Activated CD4-positive, CD25-positive, alpha-beta regulatory T cell (primary cell): ENCODE measurements around the gene ARID2.

Source experiments
- DNase-seq, 4 experiments: peaks; one replicate each; lab custom pipeline; 2025; lab: John Stamatoyannopoulos, UW

Gene ARID2

DNA sequence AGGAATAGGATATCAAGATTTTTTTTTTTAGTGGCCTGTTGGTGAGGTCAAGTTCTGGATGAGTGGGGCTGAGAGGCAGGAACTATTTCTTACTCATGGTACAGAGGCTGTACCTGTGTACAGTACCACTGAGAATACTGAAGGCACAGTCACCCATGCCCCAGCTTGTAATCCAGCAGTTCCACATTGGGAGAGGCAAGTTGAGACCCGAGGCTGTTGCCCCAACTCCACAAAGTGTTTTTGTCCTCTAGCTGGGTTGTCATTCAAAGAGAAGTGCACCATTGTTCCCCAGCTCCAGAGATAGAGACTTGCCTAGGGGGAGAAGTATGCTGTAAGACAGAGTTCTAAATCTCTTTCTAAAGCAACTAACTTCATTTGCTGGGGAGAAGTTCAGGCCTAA is 38.7 kb downstream of the ARID2 start:
- DNase-seq, result no peak

DNA sequence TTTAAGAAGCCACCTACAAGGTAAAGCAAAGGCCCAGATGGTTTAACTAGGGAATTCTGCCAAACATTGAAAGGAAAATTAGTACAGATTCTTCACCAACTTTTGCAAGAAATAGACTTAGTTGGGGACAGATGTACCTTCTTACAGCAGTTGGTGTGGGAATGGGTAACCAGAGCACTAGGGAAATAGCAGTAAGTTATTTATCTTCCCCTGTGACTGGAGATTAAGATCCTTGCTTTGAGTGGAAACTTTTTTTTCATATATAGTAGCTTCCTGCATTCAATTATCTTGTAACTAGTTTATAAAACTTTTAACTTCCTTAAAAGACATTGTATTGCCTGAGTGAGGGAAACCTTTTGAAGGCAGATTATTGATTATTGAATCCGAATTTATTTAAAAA is 44.2 kb downstream of the ARID2 start:
- DNase-seq, result no peak

DNA sequence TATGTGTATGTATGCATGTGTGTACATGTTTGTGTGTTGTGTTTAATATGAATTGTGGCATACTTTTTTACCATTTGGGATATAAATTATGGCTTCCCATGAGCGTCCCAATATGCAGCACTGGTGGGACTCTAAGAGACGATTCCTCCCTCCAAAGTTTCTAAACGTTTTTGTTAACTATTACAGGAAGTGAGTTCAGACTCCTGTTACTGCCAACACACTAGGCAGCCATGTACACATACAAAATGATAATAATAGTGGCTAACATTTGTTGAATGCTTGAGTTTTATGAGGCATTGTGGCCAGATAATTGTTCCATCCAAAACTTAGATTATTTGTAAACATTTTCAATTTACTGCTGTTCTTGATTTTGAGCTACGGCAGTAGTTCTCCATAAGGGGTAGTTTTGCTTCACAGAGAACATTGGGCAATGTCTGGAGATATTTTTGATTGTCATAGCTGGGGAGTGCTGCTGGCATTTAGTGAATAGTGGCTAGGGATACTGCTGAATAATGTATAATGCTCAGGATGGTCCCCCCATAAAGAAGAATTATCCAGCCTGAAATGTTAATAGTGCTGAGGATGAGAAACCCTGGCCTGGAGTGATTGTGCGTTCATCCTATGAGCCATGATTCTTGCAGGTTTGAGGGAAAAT is 45.1 kb downstream of the ARID2 start:
- no peak for DNase-seq

DNA sequence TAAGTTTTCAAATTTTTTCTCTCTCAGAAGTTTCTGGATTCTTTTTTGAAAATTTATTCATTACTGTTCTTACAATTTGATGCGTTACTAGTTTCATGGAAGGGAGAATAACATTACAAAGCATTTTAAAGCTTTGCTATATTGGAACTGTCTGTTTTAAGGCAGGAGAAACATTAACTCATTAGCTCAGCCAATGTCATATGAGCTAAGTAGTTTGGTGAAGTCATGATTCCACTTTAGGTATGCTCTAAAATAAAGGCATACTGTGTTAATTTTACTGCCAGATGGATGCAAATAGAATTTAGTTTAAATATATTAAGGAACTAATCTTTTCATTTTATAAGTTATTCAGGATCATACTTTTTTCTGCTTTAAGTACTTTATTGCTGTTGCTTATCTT is 46.0 kb downstream of the ARID2 start:
- no peak for DNase-seq

DNA sequence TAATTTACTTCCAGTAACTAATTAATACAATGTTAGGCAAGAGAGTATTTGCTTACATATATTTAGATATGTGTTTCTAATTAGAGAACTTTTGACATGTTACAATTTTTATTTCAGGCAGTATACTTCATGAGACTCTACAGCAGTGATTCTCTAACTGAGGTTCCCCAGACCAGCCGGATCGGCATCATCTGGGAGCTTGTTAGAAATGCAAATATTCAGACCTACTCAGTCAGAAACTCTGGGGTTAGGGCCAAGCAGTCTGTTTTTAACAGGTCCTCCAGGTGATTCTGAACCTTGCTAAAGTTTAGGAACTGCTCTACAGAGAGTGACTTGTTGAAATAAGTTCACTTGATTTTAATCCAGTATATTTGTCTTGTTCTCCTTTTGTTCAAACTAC is 46.5 kb downstream of the ARID2 start:
- no peak for DNase-seq

DNA sequence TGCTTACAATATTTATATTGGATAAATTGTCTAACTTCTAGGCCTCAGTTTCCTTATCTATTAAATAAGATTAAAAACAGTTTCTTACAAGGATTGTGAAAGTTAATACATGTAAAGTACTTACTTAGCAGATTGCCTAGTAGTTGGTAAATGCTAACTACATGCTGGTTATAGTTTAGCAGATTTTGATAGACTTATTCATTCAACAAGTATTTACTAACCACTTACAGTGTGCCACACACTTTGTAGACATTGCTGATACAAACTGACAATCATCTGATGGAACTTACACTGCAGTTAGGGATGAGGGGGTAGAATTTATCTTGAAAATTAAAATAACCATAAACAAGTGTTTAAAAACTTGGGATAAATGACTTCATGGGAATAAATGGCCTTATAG is 50.4 kb downstream of the ARID2 start:
- DNase-seq, result no peak

DNA sequence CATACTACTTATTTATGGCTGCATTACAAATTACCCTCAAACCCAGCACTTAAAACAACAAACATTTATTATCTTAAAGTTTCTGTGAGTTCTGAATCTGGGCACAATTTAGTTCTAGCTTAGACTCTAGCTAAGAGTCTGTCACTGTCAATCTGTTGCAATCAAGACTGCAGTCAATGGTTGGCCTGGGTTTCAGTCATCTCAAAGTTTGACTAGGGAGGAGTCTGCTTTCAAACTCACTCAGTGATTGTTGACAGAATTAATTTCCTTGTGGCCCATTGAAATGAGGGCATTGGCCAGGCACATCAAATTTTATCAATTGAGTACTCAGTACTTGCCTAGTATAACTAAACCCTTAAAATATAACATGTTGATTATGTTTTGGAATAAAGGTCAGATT is 51.6 kb downstream of the ARID2 start:
- DNase-seq, result no peak

DNA sequence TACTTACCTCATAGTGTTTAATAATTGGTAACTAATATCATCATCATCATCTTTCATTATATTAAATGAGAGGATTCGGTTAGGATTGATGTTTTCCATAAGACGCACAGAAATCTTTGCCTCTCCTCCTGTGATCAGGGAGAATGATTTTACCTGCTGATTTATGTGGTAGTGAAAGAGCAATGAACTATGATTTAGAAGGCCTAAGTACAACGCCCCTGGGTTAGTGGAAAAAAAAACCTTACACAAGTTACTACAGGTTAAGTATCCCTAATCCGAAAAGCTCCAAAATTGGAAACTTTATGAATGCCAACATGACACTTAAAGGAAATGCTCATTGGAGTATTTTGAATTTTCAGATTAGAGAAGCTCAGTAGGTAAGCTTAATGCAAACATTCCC is 55.8 kb downstream of the ARID2 start:
- no peak for DNase-seq

DNA sequence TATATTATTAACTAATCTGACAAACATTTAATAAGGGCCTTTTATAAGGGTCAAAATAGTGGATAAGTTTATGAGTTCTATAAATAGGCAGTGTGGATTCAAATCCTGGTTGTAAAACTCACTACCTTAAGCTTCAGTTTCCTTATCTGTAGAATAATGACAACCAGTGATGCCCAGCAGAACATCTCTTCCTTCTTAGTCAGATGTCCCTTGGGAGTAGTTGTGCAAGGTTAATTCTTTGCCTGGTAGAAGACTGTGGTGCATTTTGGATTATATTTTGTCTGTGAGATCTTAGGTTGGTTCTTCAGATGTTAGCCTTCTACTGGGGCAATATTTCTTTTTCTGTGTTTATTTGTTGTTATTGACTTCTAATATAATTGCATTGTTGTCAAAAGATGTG is 59.5 kb downstream of the ARID2 start:
- DNase-seq, result no peak

DNA sequence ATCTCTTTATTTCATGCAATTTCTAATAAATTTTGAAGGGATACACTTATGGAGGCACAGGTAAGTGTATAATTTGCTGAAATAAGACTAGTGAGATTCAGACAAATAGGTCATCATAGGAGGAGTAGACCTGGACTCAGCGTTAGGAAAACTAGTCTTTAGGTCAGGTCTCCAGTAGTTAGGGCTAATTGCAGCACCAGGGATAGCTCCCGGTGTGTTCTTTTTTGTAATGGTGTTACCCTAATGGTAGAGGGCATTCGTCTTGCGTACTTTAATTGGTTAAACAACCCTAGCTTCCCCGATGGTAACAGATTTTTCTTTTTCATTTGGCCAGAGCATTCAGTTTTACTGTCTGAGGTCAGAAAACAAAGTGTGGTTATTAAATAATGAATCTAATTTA is 64.9 kb downstream of the ARID2 start:
- DNase-seq, result no peak

DNA sequence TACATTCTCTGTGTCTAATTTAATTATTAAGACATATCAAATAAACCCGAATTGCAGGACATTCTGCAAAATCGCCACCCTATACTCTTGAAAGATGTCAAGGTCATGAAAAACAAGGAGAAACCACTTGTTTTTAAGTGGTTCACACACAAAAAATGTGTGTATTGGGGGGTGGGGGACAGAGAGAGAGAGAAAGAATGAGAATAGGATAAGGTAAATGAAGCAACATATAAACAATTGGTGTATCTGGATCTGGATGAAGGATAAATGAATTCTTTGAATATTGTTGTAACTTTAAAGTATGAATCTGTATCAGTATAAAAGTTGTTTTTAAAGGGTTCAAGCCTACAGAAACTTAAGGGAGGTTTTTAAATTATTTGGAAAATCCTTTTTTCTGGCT is 72.1 kb downstream of the ARID2 start:
- DNase-seq, result no peak

DNA sequence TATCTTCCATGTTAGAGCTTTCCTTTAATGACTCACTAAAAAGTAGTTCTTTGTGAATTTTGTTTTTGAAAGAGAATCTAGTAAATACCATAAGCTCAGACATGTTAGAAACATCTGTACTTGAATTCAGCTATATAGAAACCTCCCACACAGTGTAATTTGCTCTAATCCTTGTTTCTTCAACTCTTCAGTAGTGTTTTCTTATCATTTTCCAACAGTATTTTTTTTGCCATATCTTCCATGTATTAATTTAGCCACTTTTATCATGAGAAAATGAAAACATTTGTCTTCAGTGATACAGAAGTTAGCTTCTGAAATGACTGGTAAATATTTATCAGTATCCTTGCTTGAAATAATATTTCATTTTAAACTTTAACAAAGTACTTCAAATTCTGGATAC is 73.6 kb downstream of the ARID2 start:
- no peak for DNase-seq

DNA sequence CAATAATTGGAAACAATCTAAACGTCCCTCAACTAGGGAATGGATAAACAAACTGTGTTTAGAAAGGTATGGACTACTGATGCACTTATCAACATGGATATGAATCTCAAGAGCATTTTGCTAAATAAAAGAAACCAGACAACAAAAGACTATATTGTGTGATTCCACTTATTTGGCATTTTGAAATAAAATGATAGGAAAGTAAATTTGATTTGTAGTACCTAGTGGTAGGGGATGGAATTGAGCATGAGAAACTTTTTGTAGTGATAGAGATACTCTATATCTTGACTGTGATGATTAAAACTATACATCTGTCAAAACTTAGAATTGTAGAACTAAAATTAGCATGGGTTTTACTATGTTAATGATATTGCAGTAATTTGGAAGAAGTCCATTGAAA is 87.1 kb downstream of the ARID2 start:
- no peak for DNase-seq

DNA sequence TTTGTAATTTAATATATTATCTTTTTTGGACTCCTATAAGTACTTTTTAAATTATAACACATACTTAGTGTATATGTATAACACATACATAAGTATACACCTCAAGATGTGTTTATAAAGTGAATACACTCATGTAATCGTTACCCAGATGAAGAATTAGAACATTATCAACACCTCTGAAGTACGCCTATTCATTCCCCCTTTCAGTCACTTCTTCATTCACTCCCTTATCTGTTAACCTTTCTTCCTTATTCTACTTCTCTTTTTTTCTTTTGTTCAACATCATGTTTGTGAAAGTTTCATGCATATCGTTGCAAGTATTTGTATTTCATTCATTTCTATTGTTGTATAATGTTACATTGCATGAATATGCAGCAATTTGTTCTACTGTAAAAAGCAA is 98.5 kb downstream of the ARID2 start:
- no peak for DNase-seq

DNA sequence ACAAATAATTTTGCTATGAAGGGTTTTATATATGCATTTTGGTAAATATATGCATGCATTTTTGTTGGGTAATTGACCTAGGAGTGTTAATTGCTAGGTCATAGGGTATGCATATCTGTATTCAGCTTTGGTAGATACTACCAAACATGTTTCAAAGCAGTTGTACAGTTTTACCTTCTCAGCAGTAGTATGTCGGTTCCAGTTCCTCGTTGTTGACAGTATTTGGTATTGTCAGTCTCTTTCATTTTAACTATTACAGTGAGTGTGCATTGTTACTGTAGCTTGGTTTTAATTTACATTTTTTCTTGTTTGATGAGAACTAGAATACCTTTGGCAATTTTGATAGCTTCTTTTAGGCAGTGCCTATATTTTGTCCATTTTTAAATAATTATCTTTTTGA is 98.9 kb downstream of the ARID2 start:
- no peak for DNase-seq

DNA sequence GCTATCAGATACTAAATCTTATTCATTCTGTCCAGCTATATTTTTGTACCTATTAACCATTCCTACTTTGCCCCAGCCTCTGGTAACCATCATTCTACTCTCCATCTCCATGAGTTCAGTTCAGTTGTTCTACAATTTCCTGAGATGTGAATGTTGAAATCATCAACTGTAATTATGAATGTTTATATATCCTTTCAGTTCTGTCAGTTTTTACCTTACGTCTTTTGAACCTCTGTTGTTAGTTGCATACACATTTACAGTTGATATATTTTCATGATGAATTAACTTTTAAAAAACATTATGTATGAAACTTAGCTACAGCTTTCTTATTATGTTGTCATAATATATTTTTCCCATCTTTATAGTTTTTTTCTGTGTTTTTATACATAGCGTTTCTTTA is 102.1 kb downstream of the ARID2 start:
- DNase-seq, result no peak

DNA sequence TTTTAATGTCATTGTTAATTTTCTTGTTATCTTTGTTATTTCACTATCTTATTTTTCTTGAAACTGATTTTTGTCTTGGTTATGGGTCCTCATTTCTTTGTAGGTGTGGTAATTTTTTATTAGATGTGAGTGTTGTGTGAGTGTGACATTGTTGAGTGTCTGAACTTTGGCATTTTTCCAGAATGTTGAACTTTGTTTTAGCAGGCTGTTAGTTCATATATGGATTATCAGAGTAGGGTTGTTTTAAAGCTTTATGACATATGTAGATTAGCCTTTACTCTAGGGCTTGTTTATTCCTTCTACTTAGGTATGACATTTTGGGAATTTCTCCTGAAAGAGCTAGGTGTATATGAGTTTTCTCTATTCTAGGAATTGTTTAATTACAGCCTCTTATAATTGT is 103.9 kb downstream of the ARID2 start:
- DNase-seq, result no peak

DNA sequence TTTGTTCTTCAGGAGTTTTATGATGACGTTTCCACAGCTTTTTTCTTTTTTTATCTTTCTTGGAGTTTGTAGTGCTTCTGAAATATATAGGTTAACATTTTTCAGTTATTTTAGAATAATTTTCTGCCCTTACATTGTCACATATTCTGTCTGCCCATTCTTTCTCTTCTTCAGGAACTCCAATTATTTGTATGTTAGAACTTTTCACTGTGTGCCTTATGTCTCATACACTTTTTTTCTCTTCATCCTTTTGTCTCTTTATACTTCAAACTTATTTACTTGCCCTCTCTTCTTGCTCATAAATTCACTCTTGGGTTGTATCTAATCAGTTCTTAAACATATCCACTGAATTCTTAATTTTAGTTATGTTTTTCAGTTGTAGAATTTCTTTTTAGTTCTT is 105.3 kb downstream of the ARID2 start:
- no peak for DNase-seq

DNA sequence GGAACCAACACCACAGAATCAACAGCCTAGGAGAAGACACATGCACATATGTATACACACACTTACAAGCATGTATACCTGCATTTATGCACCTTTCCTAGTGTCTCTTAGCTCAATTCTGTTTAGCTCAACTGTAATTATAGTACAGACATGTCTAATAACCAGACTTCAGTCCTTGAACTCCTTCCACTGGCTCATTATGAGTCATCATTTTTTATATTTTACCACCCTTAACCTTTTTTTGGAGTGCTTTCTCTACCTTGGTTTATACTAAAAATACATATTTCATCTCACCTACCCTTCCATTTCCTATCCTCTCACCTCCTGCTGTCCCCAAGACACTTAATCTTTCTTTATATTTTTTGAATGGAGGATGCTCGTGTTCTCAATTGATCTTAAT is 110.4 kb downstream of the ARID2 start:
- DNase-seq, result no peak

DNA sequence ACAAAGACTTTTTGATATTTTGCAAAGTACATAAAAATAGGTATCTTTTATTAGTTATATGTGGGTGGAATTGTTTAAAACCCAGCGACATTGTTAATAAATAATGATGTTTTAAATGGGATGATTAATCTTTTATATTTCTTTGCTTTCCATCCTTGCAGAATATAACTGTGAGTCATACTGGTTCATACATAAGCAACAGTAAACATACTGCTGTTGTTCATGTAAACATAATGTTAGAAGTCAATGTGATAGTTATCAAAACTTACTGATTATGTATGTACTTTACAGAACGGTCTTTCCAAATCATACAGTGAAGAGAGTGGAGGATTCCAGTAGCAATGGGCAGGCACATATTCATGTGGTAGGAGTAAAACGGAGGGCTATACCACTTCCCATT is 119.8 kb downstream of the ARID2 start:
- DNase-seq, result no peak

DNA sequence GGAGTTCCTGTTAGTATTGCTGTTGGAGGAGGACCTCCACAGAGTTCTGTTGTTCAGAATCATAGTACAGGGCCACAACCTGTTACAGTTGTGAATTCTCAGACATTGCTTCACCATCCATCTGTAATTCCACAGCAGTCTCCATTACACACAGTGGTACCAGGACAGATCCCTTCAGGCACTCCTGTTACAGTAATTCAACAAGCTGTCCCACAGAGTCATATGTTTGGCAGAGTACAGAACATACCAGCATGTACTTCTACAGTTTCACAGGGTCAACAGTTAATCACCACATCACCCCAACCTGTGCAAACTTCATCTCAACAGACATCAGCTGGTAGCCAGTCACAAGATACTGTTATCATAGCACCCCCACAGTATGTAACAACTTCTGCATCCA is 120.8 kb downstream of the ARID2 start:
- DNase-seq, result no peak

DNA sequence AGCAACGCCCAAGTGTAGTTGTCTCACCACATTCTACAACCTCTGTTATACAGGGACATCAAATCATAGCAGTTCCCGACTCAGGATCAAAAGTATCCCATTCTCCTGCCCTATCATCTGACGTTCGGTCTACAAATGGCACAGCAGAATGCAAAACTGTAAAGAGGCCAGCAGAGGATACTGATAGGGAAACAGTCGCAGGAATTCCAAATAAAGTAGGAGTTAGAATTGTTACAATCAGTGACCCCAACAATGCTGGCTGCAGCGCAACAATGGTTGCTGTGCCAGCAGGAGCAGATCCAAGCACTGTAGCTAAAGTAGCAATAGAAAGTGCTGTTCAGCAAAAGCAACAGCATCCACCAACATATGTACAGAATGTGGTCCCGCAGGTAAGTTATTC is 123.0 kb downstream of the ARID2 start:
- no peak for DNase-seq

DNA sequence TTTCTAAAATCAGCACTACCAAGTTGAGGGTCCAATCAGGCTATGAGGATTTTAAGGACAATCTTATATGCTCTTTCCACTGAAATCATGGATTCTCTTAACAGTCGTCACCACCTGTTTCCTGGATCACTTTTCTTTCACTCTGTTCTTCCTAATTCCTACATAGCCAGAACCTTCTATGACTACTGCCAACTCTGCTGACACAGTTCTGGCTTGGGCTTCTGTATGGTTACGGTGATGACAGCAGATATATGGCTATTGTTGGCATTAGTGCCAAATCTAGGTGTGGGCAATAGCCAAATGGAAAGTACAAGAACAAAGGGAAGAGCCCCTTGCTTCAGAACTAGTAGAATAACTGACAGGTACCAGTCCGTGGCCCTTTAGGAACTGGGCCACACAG is 124.0 kb downstream of the ARID2 start:
- DNase-seq, result no peak

DNA sequence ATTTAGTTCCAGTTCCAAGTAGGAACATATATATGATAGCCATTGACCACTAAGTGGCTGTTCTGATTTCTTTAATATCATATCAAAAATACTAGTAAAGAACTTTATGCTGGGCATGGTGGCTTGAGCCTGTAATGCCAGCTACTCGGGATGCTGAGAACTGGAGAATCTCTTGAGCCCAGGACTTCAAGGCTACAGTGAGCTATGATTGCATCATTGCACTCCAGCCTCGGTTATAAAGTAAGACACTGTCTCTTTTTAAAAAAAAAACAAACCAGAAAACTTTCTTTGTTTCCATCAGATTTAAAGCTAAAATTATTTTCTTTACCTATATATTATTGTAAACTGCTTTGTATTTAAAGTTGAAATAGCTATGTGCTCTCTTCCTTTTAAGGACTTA is 133.8 kb downstream of the ARID2 start:
- no peak for DNase-seq

DNA sequence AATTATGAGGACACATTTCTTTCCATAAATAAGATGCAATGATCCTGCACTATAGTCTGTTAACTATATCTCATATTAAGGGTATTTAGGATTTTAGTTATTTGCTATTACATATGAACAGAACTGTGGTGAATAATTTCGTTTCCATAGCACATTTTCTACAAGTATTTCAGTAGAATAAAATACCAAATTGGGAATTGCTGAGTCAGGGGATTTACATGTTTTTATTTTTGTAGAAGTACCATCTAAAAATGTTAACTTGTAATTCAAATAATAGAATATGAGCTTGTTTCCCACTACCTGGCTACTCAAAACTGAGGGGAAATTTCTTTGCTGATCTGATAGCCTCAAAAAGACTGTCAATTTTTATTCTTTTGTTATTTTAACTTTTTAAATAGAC is 136.8 kb downstream of the ARID2 start:
- no peak for DNase-seq
